ENCODE measurements around the gene KIAA1671.
A peak's percentile ranks its signal among the peaks of the same experiment; 100 is the strongest.

KIAA1671 gene

GRCh38 chr22:25196326-25196725 is 243.8 kb downstream of the KIAA1671 start:
- Histone ChIP-seq H2BK120ac (ENCODE audit: insufficient read depth, low read length, poor library complexity) (no peak overlapping the region), H3K4me3 (ENCODE audit: low read depth, low read length) (no peak overlapping the region), H3K36me3 (ENCODE audit: control insufficient read depth in 1 of 2, insufficient read depth in 2 of 2, low read length in 2 of 2) (peaks cover 16 to 21% of the 10 kb centered on the region in 2 experiments), H3K79me2 (ENCODE audit: control insufficient read depth, insufficient read depth, low read length, poor library complexity) (no peaks in the 10 kb centered on the region), H3K9me3 (ENCODE audit: insufficient read depth, low read depth, low read length) (peaks cover 3% of the 10 kb centered on the region), H3K27me3 (ENCODE audit: insufficient read depth, low read length) (no peaks in the 10 kb centered on the region), H2AK5ac (ENCODE audit: low read length) (no peak overlapping the region), H4K91ac (ENCODE audit: low read depth, low read length) (no peak overlapping the region), H2BK5ac (ENCODE audit: low read depth, low read length, poor library complexity) (no peak overlapping the region), H2BK12ac (ENCODE audit: low read length) (no peak overlapping the region), H3K9ac (ENCODE audit: low read length) (no peak overlapping the region), H3K14ac (ENCODE audit: low read length) (no peak overlapping the region), H2AFZ (ENCODE audit: insufficient read depth, low read length, poor library complexity) (no peak overlapping the region), H3K18ac (ENCODE audit: low read length) (no peak overlapping the region), H3K23ac (ENCODE audit: low read length) (no peak overlapping the region), H3K27ac (ENCODE audit: low read depth, low read length) (no peak overlapping the region), H4K8ac (ENCODE audit: low read depth, low read length) (no peak overlapping the region), H3K79me1 (ENCODE audit: low read length) (no peaks in the 10 kb centered on the region), H3K4me2 (ENCODE audit: low read length) (no peak overlapping the region), H4K12ac (ENCODE audit: low read depth, low read length) (no peak overlapping the region), H3K4ac (ENCODE audit: low read depth, low read length) (no peak overlapping the region), H3K4me1 (ENCODE audit: control insufficient read depth in 1 of 2, insufficient read depth in 2 of 2, low read length in 2 of 2) (no peaks in the 10 kb centered on the region)
- no CpG with 5 or more reads among the region's 5 CpGs for WGBS (ENCODE audit: extremely low coverage, insufficient coverage, insufficient read length)
- DNase-seq = no peak

GRCh38 chr22:25197340-25197739 is 244.8 kb downstream of the KIAA1671 start:
- H3K36me3 ChIP-seq (ENCODE audit: control insufficient read depth in 1 of 2, insufficient read depth in 2 of 2, low read length in 2 of 2) = peaks cover 14 to 15% of the 10 kb centered on the region in 2 experiments
- H2AK5ac ChIP-seq (ENCODE audit: low read length) = no peak overlapping the region
- no peak overlapping the region for H4K8ac ChIP-seq (ENCODE audit: low read depth, low read length)
- no peaks in the 10 kb centered on the region for H3K4me1 ChIP-seq (ENCODE audit: control insufficient read depth in 1 of 2, insufficient read depth in 2 of 2, low read length in 2 of 2)
- H3K14ac ChIP-seq (ENCODE audit: low read length) = no peak overlapping the region
- H3K27me3 ChIP-seq (ENCODE audit: insufficient read depth, low read length) = no peaks in the 10 kb centered on the region
- no peak for DNase-seq
- no peak overlapping the region for H3K18ac ChIP-seq (ENCODE audit: low read length)
- H3K79me2 ChIP-seq (ENCODE audit: control insufficient read depth, insufficient read depth, low read length, poor library complexity) = no peaks in the 10 kb centered on the region
- H3K23ac ChIP-seq (ENCODE audit: low read length) = no peak overlapping the region
- no peak overlapping the region for H3K9ac ChIP-seq (ENCODE audit: low read length)
- no peak overlapping the region for H2AFZ ChIP-seq (ENCODE audit: insufficient read depth, low read length, poor library complexity)
- H4K12ac ChIP-seq (ENCODE audit: low read depth, low read length) = no peak overlapping the region
- H3K79me1 ChIP-seq (ENCODE audit: low read length) = no peaks in the 10 kb centered on the region
- WGBS (ENCODE audit: extremely low coverage, insufficient coverage, insufficient read length) = no CpG with 5 or more reads among the region's 4 CpGs
- H3K9me3 ChIP-seq (ENCODE audit: insufficient read depth, low read depth, low read length) = peaks cover 1% of the 10 kb centered on the region
- no peak overlapping the region for H2BK120ac ChIP-seq (ENCODE audit: insufficient read depth, low read length, poor library complexity)
- H2BK5ac ChIP-seq (ENCODE audit: low read depth, low read length, poor library complexity) = no peak overlapping the region
- H3K4me3 ChIP-seq (ENCODE audit: low read depth, low read length) = no peak overlapping the region
- no peak overlapping the region for H3K4ac ChIP-seq (ENCODE audit: low read depth, low read length)
- no peak overlapping the region for H2BK12ac ChIP-seq (ENCODE audit: low read length)
- no peak overlapping the region for H3K27ac ChIP-seq (ENCODE audit: low read depth, low read length)
- no peak overlapping the region for H3K4me2 ChIP-seq (ENCODE audit: low read length)
- no peak overlapping the region for H4K91ac ChIP-seq (ENCODE audit: low read depth, low read length)

GRCh38 chr22:25199731-25200520 is 247.4 kb downstream of the KIAA1671 start, which contains the start of gene CRYBB3:
Gene CRYBB3, plus strand, starts transcription at chr22:25199858. Its CDS starts 1,539 bp downstream, at chr22:25201397.
- H4K8ac ChIP-seq (ENCODE audit: low read depth, low read length) = no peak within 1 kb of the TSS
- H2AK5ac ChIP-seq (ENCODE audit: low read length) = no peak within 1 kb of the TSS
- H3K79me1 ChIP-seq (ENCODE audit: low read length) = no peaks in the 10 kb centered on the region
- H3K4me1 ChIP-seq (ENCODE audit: control insufficient read depth in 1 of 2, insufficient read depth in 2 of 2, low read length in 2 of 2) = no peaks in the 10 kb centered on the region
- no peak within 1 kb of the TSS for H3K4me3 ChIP-seq (ENCODE audit: low read depth, low read length)
- H3K36me3 ChIP-seq (ENCODE audit: control insufficient read depth in 1 of 2, insufficient read depth in 2 of 2, low read length in 2 of 2) = peaks cover 12 to 13% of the 10 kb centered on the region in 2 experiments
- no CpG with 5 or more reads among the region's 17 CpGs for WGBS (ENCODE audit: extremely low coverage, insufficient coverage, insufficient read length)
- H2BK12ac ChIP-seq (ENCODE audit: low read length) = no peak within 1 kb of the TSS
- H3K14ac ChIP-seq (ENCODE audit: low read length) = no peak within 1 kb of the TSS
- H3K4ac ChIP-seq (ENCODE audit: low read depth, low read length) = no peak within 1 kb of the TSS
- H3K27ac ChIP-seq (ENCODE audit: low read depth, low read length) = no peak within 1 kb of the TSS
- no peaks in the 10 kb centered on the region for H3K9me3 ChIP-seq (ENCODE audit: insufficient read depth, low read depth, low read length)
- no peaks in the 10 kb centered on the region for H3K79me2 ChIP-seq (ENCODE audit: control insufficient read depth, insufficient read depth, low read length, poor library complexity)
- no peak within 1 kb of the TSS for H3K9ac ChIP-seq (ENCODE audit: low read length)
- H2BK5ac ChIP-seq (ENCODE audit: low read depth, low read length, poor library complexity) = no peak within 1 kb of the TSS
- H4K91ac ChIP-seq (ENCODE audit: low read depth, low read length) = no peak within 1 kb of the TSS
- no peak within 1 kb of the TSS for H2BK120ac ChIP-seq (ENCODE audit: insufficient read depth, low read length, poor library complexity)
- no peak within 1 kb of the TSS for H3K4me2 ChIP-seq (ENCODE audit: low read length)
- no peak within 1 kb of the TSS for H3K18ac ChIP-seq (ENCODE audit: low read length)
- H4K12ac ChIP-seq (ENCODE audit: low read depth, low read length) = no peak within 1 kb of the TSS
- no peaks in the 10 kb centered on the region for H3K27me3 ChIP-seq (ENCODE audit: insufficient read depth, low read length)
- H3K23ac ChIP-seq (ENCODE audit: low read length) = no peak within 1 kb of the TSS
- H2AFZ ChIP-seq (ENCODE audit: insufficient read depth, low read length, poor library complexity) = no peak within 1 kb of the TSS
- DNase-seq = peak in 1 of 2 donors; percentile 40

- Histone ChIP-seq H3K4me3 (ENCODE audit: low read depth, low read length) (no peak overlapping the region), H3K9ac (ENCODE audit: low read length) (no peak overlapping the region), H4K8ac (ENCODE audit: low read depth, low read length) (no peak overlapping the region), H4K91ac (ENCODE audit: low read depth, low read length) (no peak overlapping the region), H3K4me1 (ENCODE audit: control insufficient read depth in 1 of 2, insufficient read depth in 2 of 2, low read length in 2 of 2) (no peaks in the 10 kb centered on the region), H2BK120ac (ENCODE audit: insufficient read depth, low read length, poor library complexity) (no peak overlapping the region), H2BK5ac (ENCODE audit: low read depth, low read length, poor library complexity) (no peak overlapping the region), H3K36me3 (ENCODE audit: control insufficient read depth in 1 of 2, insufficient read depth in 2 of 2, low read length in 2 of 2) (peaks cover 8 to 13% of the 10 kb centered on the region in 2 experiments), H3K9me3 (ENCODE audit: insufficient read depth, low read depth, low read length) (peaks cover 2% of the 10 kb centered on the region), H3K79me2 (ENCODE audit: control insufficient read depth, insufficient read depth, low read length, poor library complexity) (no peaks in the 10 kb centered on the region), H3K23ac (ENCODE audit: low read length) (no peak overlapping the region), H3K4me2 (ENCODE audit: low read length) (no peak overlapping the region), H3K27ac (ENCODE audit: low read depth, low read length) (no peak overlapping the region), H4K12ac (ENCODE audit: low read depth, low read length) (no peak overlapping the region), H2AFZ (ENCODE audit: insufficient read depth, low read length, poor library complexity) (no peak overlapping the region), H3K4ac (ENCODE audit: low read depth, low read length) (no peak overlapping the region), H2AK5ac (ENCODE audit: low read length) (no peak overlapping the region), H3K18ac (ENCODE audit: low read length) (no peak overlapping the region), H2BK12ac (ENCODE audit: low read length) (no peak overlapping the region), H3K79me1 (ENCODE audit: low read length) (no peaks in the 10 kb centered on the region), H3K27me3 (ENCODE audit: insufficient read depth, low read length) (no peaks in the 10 kb centered on the region), H3K14ac (ENCODE audit: low read length) (no peak overlapping the region)
- WGBS (ENCODE audit: extremely low coverage, insufficient coverage, insufficient read length) = no CpG with 5 or more reads among the region's 7 CpGs
- no peak for DNase-seq
Observed at GRCh38 chr22:25200967-25201366, 248.5 kb downstream of the KIAA1671 start.
